GM21737 (cell line): ENCODE data around the gene ELFN1.

ENCODE experiments used
- ATAC-seq: cut with Tn5 transposase; IDR thresholded peaks from one replicate; pipeline ENCODE4 v1.9.1; 2021; ENCODE audit warnings: mild to moderate bottlenecking, moderate library complexity; ENCODE audit not compliant: unreplicated experiment

The ELFN1 gene

DNA sequence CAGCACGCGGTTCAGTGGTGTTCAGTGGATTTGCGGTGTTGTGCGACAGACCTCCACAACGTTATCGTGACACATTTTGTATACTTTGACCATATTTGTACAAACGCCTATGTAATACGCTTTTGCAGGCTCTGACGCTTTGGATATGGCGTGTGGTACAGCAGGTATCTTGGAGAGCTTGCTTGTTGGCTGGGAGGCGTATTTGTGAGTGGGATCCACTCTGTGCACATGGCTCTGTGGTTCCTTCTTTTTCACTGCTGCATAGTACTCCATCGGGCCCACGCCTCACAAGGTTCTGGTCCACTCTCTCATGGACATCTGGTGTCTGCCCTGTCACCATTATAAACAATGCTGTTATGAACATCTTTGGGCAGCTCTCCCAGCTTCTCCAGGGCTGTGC, 53.2 kb downstream of the ELFN1 start:
- no peak for ATAC-seq

DNA sequence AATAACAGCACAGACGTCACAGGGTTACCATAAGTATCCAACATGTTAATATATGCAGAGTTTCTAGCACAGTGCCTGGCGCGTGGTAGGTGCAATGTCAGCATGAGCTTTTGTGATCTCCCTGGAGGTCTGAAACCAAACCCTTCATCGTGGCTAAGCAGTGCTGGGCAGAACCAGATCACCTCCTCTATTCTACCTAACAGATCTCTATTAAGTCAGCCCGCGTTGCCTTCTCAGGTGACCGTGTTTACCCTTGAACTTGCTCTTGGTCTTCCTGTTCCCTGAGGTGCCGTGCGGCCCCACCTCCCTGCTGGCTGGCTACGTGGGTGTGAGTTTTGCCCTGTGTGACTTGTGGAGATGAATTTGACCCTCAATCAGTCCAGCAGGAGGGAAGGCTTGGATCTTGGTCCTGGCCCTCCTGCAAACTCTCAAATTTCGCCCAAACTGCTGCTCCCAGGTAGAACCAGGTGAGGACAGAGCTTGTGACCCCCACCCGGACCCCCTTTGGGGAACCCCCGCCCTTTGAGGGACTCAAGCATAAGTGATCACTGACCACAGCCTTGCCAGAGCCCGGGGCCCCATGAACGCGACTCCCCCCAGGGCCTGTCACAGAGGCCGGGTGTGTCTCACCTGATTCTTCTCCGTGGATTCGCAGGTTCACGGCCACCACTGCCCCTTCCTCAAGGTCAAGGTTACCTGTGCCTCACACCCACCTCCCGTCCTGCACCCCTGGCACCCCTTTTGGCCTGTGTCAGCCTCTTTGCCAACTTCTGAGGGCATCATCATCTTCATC, 54.2 kb downstream of the ELFN1 start:
- no peak for ATAC-seq

DNA sequence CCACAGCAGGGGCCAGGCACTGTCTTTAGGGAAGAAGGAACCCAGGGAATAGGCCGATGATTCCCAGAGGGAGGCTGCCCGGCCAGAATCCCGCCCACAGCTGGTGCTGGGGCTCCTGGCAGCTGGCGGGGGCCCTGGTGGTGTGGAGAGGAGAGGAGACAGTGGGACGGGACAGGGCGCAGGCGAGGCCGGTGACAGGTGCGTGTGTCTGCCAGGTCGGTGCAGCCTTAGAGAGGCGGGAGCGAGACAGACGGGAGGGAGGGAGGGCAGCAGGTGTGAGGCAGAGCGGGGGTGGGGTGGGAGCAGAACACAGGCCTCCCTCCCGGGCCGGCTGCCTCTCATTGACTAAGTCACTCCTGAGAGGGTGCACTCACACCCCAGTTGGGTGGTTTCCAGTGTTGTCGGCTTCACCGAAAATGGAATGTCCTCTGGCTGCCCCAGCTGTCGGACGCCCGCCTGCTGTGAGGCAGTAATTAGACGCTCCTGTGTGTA, 55.2 kb downstream of the ELFN1 start:
- no peak for ATAC-seq

DNA sequence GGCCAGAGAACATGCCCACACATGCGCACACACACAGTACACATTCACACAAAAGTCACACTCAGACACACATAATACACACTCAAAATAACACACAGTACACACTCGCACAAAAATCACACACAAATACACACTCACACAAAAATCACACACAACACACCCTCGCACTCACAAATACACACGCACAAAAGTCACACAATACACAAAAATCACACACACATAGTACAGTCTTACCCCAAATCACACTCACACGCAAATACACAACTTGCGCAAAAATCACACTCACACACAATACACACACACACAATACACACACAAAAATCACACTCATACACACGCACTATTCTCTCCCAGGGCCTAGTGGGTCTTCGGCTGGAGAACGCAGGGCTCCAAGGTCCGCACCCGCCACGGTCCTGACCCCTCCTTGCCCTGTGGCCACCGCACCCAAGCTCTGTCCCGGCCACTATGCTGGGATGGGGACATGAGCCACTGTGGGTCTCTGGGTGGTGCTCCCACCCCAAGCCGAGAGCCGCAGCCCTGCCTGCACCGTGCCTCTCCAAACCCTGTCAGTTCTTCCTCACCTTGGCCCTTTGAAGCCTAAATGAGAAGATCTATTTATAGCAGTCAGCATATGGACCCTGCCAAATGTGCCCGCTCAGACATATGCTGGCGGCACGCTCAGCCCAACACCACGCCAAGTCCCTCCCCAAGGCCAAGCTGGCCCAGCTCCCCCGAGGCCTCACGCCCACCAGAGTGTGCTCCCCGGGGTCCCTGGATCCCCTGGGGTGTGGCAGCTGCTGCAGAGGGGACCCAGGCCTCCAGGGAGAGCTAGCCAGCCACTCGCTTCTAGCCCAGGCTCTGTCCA, 55.9 kb downstream of the ELFN1 start:
- ATAC-seq, result no peak

DNA sequence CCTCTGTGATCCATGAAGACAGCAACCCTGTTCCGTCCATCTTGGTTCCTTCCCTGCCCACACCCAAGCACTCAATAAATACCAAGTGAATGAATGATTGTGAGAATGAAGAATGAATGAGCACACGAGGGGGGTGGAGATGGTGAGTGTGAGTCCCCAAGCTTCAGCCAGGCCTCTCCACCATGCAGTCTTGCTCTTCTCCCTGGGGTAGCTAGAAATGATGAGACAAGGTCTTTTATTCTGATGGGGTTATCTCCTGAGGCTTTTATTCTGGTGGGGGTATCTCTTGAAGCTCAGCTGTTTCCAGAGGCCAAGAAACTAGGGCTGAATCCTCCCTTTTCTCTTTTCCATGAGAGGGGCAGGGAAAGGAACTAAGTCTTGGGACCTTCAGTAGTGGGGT, 57.0 kb downstream of the ELFN1 start:
- no peak for ATAC-seq

DNA sequence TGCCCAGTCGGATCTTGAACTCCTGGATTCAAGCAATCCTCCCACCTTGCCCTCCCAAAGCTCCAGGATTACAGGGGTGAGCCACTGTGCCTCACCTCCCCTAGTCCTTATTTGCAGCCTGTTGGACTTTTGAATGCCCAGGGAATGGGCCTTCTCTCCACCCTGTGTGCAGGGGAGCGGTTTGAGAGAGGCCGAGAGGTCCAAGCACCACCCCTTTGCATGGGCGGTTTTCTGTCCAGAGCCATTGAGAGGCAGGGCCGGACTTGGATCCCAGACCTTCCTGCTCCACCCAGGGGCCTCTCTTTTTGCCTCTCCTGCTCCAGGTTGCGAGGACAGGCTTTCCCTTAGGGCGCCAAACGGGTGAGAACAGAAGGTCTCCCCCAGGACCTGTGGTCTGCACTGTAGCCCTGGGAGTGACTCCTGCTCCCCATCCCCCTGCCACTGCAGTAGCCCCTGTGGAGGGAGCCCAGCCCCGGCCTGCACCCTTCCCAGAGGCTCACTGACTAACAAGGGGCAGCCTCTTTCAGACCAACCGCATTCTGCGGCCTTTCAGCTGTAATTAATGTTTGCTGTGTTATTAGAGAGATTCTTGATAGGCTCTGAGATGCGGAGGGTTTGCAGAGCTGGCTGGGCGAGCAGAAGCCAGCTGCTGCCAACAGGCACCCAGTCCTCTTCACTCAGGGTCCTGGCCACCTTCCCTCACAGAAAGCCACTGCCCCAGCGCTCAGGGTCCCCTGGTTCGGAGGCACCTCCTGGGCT, 57.9 kb downstream of the ELFN1 start:
- no peak for ATAC-seq

DNA sequence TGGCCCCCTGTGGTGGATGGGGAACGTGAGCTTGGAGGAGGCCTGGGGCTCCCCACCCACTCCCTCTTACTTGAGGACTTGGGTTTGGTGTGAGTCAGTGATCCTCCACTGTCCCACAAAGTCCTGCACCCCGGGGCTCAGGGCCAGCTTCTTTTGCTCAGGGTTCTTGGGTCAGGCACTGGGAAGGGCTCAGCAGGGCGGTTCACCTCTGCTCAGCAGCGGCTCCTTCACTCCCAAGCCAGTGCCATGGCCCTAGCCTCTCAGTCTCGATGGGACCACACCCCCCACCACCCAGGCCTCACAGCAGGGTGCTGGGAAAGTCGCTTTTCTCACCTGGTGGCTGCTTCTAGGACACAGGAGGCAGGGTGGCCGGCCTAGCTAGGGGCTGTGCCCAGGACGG, 59.1 kb downstream of the ELFN1 start:
- ATAC-seq, result no peak

DNA sequence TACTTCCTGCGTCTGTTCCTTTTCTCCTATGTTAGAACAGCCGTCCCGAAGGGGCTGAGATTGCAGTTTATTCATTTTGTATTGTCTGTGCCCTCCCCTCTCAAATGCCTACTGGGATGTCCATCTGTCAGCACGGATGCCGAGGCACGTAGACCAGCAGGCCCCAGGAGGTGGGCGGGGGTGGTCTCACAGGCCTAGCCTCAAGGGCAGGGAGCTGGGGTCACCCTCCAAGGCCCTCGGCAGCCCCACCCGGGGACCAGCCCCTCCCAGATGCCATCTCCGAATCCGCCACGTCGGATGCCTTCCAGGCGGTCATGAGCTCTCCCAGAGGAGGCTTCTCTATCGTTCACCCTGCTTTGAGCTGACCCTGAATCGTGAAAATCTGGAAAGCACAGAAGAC, 59.7 kb downstream of the ELFN1 start:
- no peak for ATAC-seq

DNA sequence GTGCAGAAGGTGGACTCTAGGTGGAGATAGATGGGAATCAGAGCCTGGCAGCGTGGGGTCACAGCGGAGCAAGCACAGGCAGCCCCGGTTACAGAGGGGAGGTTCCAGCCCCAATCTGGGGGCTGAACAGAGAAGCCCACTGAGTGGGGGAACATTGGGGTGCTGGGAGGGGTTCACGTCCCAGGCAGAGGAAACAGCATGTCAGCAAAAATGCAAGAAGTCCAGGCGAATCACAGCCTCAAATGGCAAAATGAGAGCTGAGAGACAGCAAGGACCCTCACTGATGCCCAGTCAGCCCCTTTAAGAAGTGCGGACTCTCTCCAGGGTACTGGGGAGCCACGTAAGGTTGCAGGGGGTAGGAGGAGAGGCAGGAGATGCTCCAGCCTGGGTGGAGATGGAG, 62.0 kb downstream of the ELFN1 start:
- no peak for ATAC-seq

DNA sequence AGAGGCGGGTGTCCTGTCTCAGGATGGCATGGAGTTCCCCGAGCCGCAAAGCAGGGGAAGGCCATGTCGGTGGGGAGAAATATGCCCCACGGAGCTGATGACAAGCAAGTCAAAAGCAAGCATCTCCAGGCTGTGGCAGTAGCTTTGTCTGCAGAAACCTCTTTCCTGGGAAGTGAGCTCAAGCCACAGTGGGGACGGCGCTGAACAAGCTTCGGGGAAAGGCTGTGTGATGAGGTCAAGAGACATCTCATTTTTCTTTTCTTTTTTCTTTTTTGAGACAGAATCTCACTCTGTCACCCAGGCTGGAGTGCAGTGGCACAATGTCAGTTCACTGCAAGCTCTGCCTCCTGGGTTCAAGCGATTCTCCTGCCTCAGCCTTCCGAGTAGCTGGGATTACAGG, 62.6 kb downstream of the ELFN1 start:
- no peak for ATAC-seq

DNA sequence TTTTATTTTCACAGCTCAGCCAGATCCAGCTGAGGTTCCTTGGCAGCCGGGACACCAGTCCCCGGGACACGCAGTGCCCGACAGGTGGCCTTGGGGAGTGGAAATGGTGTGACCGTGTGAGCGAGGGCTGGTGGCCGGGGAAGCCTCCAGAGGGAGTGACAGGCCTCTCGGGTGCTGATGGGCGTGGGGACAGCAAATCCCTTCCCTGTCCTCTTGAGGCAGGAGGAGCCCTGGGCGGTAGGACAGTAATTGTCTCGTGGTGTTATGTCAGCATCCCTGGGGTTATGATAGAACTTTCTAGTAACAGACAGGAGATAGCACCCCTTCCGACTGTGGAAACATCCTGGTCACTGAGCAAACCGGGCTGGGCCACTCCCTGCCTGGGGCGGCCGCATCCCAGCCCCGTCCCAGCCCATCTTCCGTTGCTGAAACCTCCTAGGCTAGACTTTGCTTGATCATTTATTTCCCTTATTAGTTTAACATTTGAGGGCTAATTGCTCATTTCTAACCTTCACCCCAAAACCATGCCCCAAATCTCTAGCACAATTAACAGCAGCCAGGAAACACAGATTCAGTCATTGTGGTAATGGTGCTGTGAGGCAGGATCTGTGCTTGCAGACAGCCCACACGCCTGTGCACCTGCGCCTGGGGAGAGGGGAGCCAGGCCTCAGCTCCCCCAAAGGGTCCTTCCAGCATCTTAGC, 63.3 kb downstream of the ELFN1 start:
- ATAC-seq, result no peak

DNA sequence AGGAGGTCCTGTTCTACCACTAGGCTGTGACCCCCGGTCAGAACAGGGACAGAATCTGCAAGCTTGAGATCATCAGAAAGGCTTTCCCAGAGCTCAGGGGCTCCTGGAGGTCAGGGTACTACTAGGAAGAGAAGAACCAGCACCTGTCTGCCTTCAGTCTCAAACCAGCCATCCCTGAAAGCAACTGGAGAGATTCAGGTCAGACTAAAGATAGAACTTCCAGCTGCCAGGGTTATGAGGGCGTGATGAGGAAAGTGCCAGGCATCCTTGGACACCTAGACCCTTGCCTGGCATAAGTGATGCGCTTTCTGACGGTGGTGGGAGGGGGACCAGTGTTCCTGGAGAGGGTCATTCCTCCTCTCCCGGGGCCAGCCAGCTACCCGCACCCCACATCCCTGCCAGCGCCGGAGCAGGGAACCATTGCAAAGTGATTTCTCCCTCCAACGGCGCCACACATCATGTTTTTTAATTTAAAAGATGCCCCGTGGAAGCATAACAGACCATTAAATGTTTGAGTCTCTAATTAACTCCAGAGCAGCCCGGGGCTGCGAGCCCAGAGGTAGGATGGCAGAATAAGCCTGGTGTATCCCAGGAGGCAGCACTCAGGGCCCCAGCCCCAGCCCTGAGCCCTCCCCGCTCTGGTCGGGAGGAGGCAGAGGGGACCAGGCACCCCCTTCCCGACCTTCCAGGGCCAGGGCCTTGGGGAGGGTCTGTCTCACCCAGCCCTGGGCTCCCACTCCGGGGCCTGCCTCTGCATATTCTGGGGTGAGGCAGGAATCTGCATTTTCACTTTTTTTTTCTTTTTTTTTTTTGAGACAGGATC, 64.0 kb downstream of the ELFN1 start:
- no peak for ATAC-seq

DNA sequence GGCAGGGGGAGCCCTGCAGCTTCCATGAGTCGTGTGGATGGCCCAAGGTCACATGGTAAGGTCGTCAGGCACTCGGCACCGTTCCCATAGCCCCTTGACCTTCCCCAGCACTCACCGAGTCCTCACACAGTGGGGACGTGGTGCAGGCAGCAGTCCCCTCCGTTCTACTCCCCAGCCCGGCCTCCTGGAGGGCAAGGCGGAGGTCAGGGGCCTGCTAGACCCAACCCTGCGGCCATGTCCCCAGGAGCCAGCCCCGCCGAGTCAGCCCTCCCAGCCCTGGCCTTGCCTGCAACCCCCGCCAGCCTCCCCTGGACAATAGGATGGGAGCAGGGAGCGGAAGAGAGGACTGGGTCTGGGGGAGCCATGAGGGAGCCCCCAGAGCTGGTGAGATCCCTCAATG, 65.2 kb downstream of the ELFN1 start:
- no peak for ATAC-seq

DNA sequence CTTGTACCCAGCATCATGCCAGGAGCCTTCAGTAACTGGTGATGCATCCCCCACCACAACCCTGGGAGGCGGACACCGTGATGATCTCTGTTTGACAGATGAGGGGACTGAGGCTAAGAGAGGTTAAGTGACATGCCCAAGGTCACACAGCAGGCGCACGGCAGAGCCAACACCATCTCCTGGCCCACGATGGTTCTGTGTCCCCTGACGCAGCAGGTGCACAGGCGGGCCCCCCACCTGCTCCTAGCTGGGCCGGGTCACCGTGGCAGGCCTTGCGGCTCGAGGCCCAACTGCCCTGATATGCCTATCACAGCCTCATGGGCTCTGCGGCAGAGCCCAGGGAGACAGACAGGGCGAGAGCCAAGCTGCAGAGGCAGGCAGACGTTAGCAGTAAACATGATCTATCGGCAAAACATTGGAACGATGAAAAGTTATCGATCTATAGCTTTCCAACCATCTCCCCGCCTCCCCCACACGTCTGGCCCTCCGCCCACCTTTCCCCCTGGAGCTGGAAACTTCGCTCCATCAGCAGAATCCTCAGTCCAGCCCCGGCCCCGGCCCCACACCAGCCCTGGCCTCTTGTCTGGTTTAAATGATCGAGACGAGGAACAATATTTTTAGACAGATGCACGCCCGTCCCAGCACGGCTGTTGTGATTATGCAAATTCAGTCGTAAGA, 65.9 kb downstream of the ELFN1 start:
- no peak for ATAC-seq

DNA sequence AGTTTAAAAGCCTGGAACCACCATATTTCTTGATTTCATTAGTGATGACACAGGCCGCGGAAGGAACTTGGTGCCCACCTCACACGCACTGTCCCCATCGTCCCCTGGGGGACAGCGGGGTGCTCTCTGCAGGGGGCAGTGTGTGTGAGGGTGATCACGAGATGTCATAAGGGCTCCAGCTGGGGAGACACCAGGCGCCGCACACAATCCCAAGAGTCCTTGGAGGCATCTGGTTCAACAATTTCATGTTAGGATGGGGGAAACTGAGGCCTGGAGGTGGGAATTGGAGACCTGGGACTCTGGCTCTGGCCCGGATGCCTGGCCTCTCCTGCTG, 66.4 kb downstream of the ELFN1 start:
- ATAC-seq, result no peak

DNA sequence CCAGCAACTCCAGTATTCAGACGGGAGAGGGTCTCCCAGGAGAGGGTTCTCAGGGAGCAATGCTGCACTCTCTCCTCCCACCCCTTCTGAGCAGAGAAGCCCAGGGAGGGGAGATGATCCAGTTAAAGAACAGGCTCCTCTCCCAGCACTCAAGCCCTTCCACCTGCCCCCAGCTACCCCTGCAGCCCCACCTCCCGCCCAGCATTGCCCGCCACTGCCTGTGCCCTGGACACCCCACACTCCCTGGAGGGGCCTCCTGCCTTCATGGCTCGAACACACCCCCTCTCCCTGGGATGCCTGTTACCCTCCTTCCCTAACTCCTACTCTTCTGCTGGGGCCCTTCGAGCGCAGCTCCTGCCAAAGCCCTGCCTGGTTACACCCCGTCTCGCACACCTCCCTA, 66.8 kb downstream of the ELFN1 start:
- no peak for ATAC-seq

DNA sequence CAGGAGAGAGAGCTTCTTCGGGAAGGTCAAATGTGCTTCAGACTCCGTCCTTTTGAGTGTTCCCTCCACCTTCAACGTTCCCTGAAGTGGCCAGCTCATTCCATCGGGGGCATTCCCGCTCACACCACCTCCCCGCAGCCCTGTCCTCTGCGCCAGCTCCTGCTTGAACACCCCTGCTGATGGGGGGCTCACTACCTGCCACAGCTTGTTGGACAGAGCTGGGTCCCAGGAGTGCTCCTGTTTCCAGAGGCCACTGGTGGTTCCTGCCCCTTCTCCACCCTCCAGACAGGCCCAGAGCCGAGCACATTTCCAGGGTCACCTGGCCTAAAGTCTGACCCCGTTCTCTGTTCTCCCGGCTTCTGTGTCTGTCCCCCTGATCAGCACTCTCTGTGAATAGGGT, 67.4 kb downstream of the ELFN1 start:
- ATAC-seq, result no peak

DNA sequence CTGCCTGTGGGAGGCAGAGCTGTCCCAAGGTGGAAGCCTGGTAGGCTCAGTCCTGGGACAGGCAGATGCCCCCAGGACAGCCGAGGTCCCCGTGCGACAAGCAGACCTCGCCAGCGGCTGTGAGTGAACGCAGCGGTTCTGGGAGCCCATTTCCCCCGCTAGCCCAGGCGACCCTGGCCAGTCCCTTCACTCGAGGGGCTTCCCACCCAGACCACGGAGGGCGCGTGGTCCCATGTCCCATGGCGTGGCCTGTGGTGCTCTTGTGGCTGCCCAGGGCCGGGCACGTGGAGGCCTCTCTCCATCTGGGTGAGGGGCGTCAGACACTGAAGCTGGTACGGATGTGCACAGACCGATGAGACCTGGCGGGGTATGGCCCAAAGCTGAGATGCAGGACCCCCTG, 67.9 kb downstream of the ELFN1 start:
- ATAC-seq, result no peak

DNA sequence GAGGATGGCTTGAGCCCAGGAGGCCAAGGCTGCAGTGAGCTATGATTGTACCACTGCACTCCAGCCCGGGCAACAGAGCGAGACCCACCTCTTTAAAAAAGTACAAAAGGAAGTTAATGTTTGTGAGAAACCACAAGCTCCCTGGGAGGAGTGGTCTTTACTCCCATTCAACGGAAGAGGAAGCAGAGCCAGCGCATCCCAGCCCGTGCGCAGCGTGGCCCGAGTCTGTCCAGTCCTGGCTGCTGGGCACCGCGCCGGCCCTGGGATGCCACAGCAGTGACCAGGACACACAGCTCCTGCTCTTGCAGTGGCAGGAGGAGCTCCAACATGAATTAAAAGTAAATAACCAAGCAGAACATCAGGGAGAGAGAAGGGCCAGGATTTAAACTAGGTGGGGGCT, 68.4 kb downstream of the ELFN1 start:
- no peak for ATAC-seq

DNA sequence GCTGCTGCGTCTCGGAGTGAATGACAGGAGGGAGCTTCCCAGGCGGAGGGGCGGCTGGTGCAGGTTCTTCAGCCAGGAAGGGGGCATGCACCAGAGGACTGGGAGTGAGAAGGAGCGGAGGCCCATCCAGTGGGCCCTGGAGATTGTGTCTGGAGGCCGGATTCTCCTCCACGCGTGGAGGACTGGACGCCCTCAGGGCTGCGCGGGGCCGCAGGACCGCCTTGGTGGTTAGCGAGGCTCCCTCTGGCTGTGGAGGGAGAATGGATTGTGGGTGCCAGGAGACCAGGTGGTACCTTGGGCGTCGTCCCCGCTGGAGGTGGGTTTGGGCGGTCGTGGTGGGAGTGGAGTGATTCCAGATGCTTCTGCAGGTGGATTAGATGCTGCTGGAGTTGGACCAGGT, 68.9 kb downstream of the ELFN1 start:
- no peak for ATAC-seq
